Measurements from ENCODE around the gene SUPT6H.
A peak's percentile ranks its signal among the peaks of the same experiment; 100 is the strongest.
"Not testable (repeated sequence)": the region's sequence is repeated elsewhere in the genome, so short reads cannot be mapped to it uniquely, and the experiment has no call there.

The SUPT6H gene

GRCh38 chr17:28646039-28646754 lies 15.8 kb upstream of the SUPT6H start:
- DNase-seq: peak; percentile 6

DNA sequence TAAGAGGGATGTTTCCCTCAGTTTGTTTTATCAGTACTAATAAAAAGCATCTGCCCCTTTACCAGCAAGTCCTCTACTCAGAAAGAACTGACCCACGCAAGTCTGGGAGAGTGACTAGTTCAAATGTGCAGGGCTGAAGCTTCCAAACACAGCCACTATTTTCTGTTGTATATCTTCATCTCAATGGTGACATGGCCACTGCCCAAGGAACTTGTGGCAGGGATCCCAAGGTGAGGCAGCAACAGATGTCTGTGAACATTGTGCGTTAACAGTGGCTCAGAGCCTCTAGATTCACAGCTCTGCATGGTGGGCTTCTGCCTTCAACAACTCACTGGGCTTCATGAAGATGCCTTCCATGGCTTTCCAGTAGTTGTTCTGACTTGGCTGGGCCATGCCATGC lies 13.3 kb upstream of the SUPT6H start:
- no peak for DNase-seq

DNA sequence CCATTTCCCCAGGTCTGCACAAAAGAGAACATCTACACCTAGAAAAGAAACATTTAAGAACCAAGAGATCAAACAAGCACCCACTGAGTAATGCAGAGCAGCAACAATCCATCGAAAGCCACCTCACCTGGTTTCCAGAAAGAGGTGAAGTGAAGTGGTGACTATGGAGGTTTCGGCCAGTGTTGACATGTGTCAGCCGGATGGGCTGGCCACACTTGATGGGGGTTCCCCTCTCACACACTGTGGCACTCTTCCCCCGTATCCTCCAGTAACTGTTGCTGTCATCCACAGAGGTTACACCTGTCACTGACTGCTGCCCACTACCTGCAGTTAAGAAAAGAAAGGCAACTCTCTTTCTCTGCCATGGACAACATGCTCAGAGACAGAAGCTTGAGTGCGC lies 6.8 kb upstream of the SUPT6H start:
- DNase-seq: no peak

- DNase-seq: no peak
These were observed 4.2 kb upstream of the SUPT6H start for GRCh38 chr17:28657756-28658155.

DNA sequence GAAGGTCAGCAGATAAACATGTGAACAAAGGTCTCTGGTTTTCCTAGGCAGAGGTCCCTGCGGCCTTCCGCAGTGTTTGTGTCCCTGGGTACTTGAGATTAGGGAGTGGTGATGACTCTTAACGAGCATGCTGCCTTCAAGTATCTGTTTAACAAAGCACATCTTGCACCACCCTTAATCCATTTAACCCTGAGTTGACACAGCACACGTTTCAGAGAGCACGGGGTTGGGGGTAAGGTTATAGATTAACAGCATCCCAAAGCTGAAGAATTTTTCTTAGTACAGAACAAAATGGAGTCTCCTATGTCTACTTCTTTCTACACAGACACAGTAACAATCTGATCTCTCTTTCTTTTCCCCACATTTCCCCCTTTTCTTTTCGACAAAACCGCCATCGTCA lies 3.7 kb upstream of the SUPT6H start:
- DNase-seq: not testable (repeated sequence)

DNA sequence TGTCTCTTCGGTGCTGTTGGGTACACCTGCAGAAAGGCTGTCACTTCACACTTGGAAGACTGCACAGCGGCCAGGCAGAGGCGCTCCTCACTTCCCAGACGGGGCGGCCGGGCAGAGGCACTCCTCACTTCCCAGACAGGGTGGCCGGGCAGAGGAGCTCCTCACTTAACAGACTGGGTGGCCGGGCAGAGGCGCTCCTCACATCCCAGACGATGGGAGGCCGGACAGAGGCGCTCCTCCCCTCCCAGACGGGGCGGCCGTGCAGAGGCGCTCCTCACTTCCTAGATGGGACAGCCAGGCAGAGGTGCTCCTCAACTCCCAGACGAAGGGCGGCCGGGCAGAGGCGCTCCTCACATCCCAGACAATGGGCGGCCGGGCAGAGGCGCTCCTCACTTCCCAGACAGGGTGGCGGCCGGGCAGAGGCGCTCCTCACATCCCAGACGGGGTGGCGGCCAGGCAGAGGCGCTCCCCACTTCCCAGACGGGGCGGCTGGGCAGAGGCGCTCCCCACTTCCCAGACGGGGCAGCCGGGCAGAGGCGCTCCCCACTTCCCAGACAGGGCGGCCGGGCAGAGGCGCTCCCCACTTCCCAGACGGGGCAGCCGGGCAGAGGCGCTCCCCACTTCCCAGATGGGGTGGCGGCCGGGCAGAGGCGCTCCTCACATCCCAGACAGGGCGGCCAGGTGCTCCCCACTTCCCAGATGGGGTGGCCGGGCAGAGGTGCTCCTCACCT lies 3.1 kb upstream of the SUPT6H start:
- DNase-seq: not testable (repeated sequence)

DNA sequence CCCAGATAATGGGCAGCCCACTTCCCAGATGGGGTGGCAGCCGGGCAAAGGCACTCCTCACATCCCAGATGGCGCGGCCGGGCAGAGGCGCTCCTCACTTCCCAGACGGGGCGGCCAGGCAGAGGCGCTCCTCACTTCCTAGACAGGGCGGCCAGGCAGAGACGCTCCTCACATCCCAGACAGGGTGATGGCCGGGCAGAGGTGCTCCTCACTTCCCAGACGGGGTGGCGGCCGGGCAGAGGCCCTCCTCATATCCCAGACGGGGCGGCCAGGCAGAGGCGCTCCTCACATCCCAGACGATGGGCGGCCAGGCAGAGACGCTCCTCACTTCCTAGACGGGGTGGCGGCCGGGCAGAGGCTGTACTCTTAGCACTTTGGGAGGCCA lies 2.5 kb upstream of the SUPT6H start:
- not testable (repeated sequence) for DNase-seq

DNA sequence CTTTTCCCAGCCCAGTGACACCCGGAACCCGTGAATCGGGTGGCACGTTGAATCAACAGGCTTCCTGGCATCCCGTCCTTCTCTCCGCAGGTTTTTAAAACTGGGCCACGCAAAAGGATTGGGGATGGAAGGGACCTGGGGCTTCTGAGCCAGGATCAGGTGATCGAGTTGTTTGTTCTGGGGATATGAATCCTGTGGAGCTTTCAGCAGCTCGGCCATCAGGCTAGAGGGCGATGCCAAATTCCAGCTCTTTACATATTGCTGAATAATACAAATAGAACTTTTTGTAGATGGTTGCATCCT lies 473 bp downstream of the SUPT6H start:
- DNase-seq: no peak

- DNase-seq: no peak
These were observed 1.7 kb downstream of the SUPT6H start for GRCh38 chr17:28663723-28664122.

GRCh38 chr17:28665994-28666393 lies 4.0 kb downstream of the SUPT6H start:
- DNase-seq: no peak

DNA sequence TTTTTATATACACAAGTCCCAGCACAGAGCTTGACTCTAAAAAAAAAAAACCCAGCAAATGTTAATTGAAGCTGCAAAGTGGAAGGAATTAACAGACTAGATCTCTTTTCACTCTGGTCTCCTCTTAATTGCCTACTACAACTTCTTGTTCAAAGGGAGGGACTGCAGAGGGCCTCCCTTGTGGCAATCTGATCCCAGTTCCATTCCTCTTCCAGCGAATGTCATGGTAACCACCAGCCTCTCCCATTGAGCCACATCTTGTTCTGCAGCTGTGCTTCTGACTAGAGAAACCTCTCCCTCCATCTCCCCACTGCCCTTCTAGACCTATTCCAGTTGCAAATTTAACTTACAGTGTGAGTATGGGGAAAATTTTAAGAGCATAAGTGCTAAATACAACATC lies 5.9 kb downstream of the SUPT6H start:
- no peak for DNase-seq

GRCh38 chr17:28669918-28670317 lies 7.9 kb downstream of the SUPT6H start:
- DNase-seq: no peak

GRCh38 chr17:28675490-28675889 lies 13.5 kb downstream of the SUPT6H start:
- DNase-seq: no peak

GRCh38 chr17:28675980-28676379 lies 14.0 kb downstream of the SUPT6H start:
- no peak for DNase-seq

DNA sequence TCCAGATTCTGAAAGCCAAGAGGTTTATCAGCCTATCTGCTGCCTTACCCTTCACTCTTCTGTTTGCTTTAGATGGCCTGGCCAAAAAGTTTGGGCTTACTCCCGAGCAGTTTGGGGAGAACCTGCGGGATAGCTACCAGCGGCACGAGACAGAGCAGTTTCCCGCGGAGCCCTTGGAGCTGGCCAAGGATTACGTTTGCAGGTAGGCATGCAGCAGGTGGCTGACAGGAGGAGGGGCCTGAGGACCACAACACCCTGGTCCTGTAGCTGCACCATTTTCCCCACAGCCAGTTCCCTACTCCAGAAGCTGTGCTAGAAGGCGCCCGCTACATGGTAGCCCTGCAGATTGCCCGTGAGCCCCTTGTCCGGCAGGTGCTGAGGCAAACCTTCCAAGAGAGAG lies 20.6 kb downstream of the SUPT6H start:
- no peak for DNase-seq

DNA sequence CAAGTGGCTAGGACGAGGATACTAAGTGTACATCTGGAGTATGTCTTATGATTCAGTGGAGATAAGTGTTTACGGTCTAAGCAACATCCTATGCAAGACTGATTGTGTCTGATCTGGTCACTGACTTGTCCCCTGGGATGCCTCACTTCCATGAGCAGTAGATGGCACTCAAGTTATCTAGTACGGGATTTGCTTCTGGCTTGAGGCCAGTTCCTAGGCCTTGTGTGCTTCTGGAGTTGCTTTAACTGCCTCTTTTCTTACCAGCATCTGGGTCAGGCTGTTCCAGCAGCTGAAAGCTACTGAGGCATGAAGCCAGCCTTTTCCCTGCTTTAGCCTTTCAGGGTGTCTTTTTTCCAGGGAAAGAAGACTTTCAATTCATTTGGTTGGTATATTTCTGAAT lies 23.0 kb downstream of the SUPT6H start:
- no peak for DNase-seq

DNA sequence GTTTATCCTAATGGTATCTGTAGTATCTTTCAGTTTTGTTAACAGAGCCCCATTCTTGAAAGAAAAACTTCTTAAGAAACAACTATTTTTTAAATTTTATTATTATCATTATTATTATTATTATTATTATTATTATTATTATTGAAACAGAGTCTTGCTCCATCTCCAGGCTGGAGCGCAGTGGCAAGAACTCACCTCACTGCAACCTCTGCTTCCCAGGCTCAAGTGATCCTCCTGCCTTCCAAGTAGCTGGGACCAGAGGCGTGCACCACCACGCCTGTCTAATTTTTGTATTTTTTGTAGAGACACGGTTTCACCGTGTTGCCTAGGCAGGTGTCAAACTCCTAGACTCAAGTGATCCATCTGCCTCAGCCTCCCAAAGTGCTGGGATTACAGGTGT lies 23.4 kb downstream of the SUPT6H start:
- DNase-seq: no peak

DNA sequence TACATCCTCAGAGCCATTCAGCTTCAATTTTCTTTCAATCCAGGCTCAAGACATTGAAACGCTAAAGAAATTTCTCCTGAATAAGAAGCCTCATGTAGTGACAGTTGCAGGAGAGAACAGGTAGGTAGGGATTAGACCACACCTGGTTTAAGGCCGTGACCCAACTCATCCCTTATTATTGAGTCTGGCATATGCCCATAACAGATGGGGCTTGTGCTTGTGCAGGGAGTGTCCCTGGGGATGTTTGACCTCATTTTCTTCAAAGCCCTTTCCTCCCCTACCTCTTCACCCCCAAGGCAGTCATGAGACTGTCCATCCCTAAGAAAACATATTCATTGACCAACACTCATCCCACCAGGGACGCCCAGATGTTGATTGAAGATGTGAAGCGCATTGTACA lies 24.3 kb downstream of the SUPT6H start:
- DNase-seq: no peak

GRCh38 chr17:28688481-28688880 lies 26.5 kb downstream of the SUPT6H start:
- no peak for DNase-seq

GRCh38 chr17:28689011-28689410 lies 27.0 kb downstream of the SUPT6H start:
- no peak for DNase-seq

DNA sequence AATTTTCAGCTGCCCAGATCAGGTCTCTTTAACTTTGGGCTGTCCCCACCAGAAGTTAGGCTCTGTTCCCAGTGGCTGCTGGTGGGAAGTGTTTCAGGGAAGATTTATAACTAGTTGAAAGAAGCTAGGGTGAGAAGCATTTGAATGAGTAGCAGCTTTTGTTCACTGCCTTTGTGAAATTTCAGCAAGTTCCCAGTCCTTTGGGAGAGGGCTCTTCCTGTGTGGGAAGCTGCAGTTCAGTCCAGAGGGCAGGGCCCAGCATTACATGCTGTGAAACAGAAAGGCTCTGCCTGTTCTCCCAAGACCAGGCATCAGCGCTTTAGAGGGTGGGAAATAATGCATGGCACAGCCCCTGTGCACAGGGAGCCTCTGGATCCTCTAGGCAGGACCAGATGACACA lies 31.9 kb downstream of the SUPT6H start:
- DNase-seq: no peak

DNA sequence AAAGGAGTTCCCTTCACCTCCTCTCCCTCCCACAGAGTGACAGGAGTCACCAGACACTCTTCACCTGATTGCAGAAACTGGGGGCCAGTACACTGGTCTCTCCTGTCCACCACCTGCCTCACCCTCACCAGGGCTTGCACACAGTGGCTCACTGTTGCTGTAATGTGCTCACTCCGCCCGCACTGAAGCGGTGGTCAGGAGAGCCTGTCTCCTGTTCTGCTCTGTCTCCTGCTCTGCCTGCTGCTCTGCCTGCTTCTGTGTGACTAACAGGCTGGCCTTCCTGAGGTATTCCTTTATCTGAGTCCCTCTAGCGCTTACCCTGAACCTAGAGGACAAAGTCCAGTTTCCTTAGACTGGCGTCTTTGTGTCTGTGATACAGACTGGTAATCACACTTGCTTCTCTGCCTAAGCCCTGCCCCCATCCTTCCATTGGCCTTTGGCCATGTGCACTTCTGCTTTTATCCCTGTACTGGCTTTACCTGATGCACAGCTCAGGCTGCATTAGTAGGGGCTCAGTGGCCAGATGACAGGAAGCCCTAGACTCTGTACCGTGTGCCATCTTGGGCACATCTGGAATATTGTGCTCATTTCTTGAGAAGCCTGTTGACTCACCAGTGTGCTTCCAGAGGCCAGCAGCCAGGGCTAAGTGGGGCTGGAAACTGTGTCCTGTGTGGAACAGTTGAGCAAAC lies 36.4 kb downstream of the SUPT6H start:
- DNase-seq: no peak

DNA sequence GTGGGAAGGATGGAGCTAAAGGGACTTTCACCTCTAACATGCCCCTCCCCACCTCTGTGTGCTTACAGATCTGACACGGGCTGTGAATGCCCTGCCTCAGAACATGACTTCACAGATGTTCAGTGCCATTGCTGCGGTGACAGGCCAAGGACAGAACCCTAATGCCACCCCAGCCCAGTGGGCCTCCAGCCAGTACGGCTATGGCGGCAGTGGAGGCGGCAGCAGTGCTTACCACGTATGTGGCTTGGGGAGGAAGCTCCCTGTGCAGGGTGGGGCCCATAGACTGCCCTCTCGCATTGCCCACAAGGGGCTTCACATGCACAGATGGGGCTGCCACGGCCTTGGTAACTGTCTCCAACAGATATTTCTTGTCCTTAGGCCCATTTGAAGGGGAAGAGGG lies 38.3 kb downstream of the SUPT6H start:
- no peak for DNase-seq
